NCI-H2227 (cell line): ENCODE results near the gene VPS33A.
"Not testable (repeated sequence)": the region's sequence is repeated elsewhere in the genome, so short reads cannot be mapped to it uniquely, and the experiment has no call there.

Experiments
- DNase-seq: peaks from one replicate; lab custom pipeline; 2025; ENCODE audit not compliant: unreplicated experiment; lab: John Stamatoyannopoulos, UW

Gene VPS33A

GRCh38 chr12:122205053-122205925, 61.0 kb downstream of the VPS33A start:
- no peak for DNase-seq

- peak; percentile 44 for DNase-seq
These were observed 61.9 kb downstream of the VPS33A start for GRCh38 chr12:122204167-122205052.

DNA sequence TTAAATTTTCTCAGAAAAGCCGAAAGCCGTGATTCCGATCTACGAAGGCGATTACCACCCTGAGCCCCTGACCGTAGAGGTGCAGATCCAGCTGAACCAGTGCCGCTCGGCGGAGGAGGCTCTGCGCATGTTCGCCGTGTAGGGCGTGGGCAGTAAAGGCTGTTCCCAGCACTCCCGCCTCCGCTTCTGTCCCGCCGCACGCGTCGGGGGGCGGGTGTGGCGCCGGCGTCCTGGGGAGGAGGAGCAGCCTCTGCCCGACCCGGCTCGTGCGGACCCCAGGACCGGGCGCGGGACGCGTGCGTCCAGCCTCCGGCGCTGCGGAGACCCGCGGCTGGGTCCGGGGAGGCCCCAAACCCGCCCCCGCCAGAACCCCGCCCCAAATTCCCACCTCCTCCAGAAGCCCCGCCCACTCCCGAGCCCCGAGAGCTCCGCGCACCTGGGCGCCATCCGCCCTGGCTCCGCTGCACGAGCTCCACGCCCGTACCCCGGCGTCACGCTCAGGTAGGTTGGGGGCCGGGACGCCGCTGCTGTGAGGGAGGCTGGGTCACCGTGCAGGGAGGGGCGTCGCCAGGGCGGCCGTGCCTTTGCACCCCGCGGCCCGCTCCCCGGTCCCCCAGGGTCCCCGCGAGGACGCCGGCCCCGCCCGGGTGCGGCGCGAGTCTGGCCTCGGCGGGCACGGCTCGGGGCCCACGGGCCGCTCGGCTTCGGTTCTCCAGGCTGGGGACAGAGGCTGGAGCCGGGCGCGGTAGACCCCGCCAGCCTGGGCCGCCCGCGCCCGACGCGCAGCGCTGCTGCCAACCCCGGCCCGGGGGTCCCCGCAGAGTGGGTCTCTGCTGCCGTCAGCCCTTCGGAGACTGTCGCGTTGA, 62.8 kb downstream of the VPS33A start, which contains the start of gene B3GNT4:
Gene B3GNT4, plus strand, starts transcription at position 409 of the 866 bp plus-strand sequence. CDS start 910 bp downstream, outside the sequence.
- peak; percentile 88 for DNase-seq

DNA sequence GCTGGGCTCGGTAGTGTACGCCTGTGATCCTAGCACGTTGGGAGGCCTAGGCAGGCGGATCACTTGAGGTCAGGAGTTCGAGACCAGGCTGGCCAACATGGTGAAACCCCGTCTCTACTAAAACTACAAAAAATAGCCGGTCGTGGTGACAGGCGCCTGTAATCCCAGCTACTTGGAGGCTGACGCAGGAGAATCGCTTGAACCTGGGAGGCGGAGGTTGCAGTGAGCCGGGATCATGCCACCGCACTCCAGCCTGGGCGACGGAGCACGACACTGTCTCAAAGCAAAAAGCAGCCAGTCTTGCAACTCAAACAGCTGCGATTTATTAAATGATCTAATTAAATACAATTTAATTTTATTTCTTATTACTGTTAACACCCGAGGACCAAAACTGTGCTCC, 63.5 kb downstream of the VPS33A start:
- DNase-seq = not testable (repeated sequence)

- DNase-seq = no peak
These were observed 64.3 kb downstream of the VPS33A start for GRCh38 chr12:122202017-122202416.

DNA sequence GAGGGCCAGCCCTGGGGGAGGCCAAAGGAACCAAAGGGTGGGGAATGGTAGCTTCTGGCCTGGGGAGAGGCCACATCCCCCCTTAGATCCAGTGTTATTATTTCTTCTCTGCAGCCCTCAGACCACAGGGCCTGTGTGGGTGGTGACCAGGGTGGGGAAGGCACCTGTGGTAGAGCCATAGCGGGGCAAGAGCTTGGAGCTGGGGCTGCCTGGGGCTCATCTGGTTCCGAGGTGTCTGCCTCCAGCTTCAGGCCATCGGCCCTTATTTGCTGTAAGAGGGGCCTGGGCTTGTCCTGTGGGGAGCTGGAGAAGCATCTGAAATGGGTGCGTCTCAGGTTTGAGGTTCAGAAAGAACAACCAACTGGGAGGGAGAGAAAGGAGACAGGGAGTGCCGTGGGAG, 64.9 kb downstream of the VPS33A start:
- DNase-seq = no peak

GRCh38 chr12:122200541-122201175, 65.6 kb downstream of the VPS33A start:
- DNase-seq = no peak

- DNase-seq = no peak
These were observed 66.6 kb downstream of the VPS33A start for GRCh38 chr12:122199484-122200355.

- no peak for DNase-seq
These were observed 68.7 kb downstream of the VPS33A start for GRCh38 chr12:122197612-122197966.

DNA sequence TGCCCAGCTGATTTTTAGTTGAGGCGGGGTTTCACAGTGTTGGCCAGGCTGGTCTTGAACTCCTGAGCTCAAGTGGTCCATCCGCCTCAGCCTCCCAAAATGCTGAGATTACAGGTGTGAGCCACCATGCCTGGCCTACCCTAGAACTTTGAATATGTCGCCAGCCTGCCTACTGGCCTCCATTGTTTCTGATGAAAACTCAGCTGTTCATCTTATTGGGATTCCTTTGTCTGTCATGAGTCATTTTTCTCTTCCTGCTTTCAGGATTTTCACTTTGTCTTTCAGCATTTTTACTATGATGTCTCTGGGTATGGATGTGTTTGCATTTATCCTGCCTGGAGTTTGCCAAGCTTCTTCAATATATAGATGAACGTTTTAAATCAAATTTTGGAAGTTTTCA, 70.9 kb downstream of the VPS33A start:
- DNase-seq = no peak

GRCh38 chr12:122194804-122195203, 71.5 kb downstream of the VPS33A start:
- no peak for DNase-seq

DNA sequence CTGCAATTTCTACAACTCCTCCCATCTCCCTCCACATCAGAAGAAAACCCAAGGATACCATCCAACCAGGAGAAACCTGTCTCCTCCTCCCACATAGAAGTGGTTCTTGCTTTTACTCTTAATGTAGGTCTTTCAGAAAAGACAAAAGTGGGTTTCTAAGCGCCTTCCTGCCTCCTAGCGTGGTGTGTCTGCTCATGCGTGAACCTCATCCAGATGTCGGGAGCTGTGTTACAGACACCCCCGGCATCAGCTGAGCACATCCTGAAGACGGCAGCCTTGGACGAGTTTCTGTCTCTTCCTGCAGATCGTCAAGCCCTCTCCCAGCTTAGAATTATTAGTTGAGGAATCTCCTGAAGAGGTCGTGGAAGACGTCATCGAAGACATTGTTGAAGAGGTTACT, 73.9 kb downstream of the VPS33A start:
- no peak for DNase-seq

DNA sequence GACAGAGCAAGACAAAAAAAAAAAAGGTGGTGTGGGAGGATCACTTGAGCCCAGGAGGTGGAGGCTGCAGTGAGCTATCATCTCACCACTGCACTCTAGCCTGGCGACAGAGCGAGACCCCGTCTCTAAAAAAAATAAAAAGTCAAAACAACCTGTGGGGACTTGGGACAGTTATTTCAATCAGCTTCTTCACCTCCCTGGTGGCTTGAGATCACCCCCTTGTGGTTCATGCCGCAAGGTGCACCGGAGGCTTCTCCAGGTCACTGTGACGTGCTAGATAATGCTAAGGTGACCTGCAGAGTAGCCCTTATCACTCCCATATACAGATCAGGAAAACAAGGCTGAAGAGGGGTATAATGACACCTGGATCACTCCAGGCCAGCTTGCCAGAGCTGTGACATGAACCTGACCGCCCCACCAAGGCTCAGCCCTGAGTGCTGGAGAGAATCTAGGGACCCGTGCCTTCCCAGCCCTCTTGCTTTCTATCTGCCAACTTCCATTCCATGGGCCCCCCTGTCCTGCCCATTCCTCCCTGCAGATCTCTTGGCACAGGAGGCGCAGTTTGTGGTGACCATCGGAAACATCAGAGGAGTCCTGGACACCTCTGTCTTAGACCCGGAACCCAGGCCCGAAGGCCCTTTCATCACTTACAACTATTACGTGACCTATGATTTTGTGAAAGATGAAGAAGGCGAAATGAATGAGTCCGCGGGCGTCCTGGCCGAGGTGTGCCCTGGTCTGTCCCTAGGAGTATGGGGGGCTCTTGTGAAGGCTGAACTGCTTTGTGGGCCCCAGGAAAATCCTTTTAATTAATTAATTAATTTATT, 75.2 kb downstream of the VPS33A start:
- peak; percentile 44 for DNase-seq

DNA sequence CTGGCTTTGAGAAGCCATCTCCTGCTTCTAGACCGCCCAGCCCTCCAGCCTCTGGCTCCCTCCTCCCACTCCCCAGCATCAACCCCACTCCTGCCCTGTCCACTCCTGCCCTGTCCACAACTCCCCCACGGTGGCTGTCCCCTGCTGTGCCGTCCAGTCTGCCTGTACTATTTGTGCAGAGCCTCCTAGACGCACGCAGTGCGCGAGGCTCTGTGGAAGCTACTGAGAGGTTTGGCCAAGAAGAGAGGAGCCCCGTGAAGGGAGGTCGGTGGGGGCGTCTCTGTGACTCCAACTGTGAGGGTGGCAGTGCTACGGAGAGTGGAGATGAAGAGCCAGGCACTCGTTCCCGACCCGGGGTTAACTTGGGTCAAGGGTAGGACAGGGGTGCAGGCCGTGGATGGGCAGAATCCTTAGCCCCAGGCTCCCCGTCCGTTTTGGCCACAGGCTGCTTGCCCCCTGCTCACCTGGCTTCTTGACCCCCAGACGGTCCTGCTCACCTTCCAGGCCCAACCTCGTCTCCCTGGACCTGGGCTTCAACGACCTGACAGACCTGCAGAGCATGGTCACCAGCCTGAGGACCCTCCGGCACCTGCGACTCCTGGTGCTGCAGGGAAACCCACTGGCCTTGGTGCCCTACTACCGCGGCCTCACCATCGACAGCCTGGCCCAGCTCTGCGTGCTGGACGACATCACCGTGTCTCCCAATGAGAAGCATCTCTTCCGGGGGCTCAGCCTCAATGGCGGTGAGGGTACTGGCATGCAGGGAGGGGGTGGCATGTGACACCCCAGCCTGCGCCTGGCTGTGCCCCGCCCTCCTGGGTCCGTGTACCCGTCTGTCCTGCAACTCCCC, 76.4 kb downstream of the VPS33A start:
- DNase-seq = no peak

GRCh38 chr12:122187466-122187865, 78.8 kb downstream of the VPS33A start:
- DNase-seq = no peak

- DNase-seq = no peak
These were observed 80.7 kb downstream of the VPS33A start for GRCh38 chr12:122185494-122186082.

GRCh38 chr12:122185079-122185478, 81.2 kb downstream of the VPS33A start:
- DNase-seq = no peak
